Astrocyte of the cerebellum (primary cell): ENCODE measurements around the gene ALDH18A1.

Experiments used
- DNase-seq: peaks from one replicate; pipeline ENCODE4 v3.0.0-alpha.2; 2011; ENCODE audit warnings: low read depth
- H3K4me3 ChIP-seq: 2 replicates; pipeline ENCODE4 v1.5.1; 2011; ENCODE audit warnings: mild to moderate bottlenecking, low read depth, low read length, moderate library complexity
- CTCF ChIP-seq: IDR thresholded peaks from 2 replicates; pipeline ENCODE4 v1.5.1; 2012; ENCODE audit warnings: low read length, low read depth, moderate library complexity, mild to moderate bottlenecking; ENCODE audit errors: missing control alignments
- in situ Hi-C: cut with HindIII; loops from 2 replicates; pipeline ENCODE4 v1.10.0; 2017; ENCODE audit warnings: low sequenced_read_pairs

The ALDH18A1 gene

DNA sequence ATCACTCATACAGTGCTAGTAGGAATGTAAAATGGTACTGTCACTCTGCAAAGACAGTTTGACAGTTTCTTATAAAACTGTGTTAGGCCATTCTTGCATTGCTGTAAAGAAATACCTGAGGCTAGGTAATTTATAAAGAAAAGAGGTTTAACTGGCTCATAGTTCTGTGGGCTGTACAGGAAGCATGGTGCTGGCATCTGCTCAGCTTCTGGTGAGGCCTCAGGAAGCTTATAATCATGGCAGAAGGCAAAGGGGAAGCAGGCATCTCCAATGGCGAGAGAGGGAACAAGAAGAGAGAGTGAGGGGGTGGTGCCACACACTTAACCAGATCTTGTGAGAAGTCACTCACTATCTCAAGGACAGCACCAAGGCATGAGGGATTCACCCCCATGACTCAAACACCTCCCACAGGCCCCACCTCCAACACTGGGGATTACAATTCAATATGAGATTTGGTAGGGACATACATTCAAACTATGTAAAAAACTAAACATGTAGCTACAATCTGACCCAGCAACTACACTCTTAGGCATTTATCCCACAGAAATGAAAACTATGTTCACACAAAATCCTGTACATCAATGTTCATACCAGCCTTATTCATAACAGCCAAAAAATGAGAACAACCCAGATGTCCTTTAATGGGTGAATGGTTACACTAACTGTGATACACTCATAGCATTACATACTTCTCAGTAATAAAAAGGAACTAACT is 5.0 kb downstream of the ALDH18A1 start:
- TF ChIP-seq CTCF: no peak
- no peak for DNase-seq
- in situ Hi-C loops: no loop called here
- no peak overlapping the region for H3K4me3 ChIP-seq

DNA sequence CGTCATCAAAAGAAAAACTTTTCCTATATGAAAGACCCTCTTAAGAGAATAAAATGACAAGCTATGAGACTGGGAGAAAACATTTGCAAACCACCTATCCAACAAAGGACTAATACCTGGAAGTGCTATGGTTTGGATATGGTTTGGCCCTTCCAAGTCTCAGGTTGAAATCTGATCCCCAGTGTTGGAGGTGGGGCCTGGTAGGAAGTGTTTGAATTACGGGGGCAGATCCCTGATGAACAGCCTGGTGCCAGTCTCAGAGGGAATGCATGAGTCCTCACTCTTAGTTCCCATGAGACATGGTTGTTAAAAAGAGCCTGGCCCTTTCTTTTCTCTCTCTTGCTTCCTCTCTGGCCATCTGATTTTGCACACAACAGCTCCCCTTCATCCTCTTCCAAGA is 6.3 kb downstream of the ALDH18A1 start:
- TF ChIP-seq CTCF: no peak
- DNase-seq: no peak
- H3K4me3 ChIP-seq: no peak overlapping the region
- in situ Hi-C loops: no loop called here

DNA sequence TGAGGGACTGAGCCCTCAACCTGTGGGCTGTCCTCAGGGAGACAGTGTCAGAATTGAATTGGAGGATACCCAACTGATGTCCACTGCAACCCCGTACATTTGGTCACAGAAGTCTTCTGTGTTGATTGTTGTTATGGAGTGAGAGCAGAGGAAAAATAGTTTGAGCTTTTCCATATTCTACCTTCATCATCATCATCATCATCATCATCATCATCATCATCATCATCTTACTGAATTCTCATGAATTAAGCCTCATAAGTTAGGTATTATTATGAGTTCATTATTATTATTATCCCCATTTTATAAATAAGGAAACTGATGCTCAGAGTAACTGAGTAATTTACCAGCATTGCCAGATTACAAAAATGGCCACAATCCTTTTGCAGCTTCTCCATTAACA is 8.4 kb downstream of the ALDH18A1 start:
- in situ Hi-C loops: no loop called here
- DNase-seq: no peak
- no peak for TF ChIP-seq CTCF
- no peak overlapping the region for H3K4me3 ChIP-seq

DNA sequence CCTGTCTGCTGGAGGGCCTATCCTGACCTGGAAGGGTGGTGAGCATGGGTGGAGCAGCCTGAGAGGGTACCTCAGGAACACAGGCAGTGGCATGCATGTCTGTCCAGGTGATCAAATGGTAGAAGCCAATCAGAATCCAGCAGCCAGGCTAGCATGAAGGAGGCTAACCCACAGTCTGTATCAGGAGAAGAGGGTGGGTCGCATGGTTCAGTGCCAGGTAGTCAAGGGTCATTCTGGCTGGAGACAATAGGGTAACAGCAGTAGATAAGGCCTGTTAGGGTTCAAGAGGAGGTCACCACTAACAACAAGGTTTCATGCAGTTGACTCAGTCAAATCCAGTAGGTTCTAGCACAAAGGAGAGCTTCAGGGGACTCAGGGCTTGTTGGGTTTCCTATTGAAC is 10.4 kb downstream of the ALDH18A1 start:
- H3K4me3 ChIP-seq: no peak overlapping the region
- TF ChIP-seq CTCF: no peak
- in situ Hi-C loops: no loop called here
- DNase-seq: no peak

DNA sequence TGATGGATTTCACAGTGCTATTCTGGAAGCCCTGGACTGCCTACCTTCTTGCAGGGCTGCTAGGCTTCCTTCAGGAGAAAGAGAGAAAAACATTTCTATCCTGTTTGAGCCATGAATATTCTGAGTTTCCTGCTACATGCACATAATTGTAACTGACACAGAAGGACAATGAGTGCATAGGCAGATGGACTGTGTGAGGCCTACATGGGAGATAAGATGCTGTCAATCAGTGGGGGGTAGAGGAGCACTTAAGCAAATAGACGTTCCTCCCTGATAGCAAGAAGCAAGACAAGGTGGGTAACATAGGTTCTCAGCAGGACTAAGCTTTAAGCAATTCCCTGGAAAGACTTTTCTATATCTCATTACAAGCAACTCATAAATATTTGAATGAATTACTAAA is 11.6 kb downstream of the ALDH18A1 start:
- in situ Hi-C loops: no loop called here
- no peak for DNase-seq
- TF ChIP-seq CTCF: no peak
- no peak overlapping the region for H3K4me3 ChIP-seq

DNA sequence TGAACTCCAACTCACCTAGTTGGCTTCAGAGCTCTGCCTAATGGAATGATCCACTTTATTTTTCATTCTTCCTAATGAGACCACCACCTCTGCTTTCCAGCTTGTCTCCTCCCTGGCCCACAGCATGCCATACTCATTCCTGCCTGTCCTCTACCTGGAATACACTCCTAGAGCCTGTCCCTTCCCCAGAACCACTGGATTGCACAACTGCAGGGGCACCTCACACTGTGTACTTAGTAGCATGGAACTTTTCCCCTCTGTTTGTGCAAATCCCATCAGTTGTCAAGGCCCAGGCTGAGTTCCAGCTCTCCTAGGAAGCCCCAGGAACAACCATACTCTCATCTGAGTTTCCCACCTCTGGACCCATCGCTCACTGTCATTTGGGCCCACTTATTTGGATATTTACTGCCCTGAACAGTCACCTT is 15.6 kb downstream of the ALDH18A1 start:
- TF ChIP-seq CTCF: no peak
- DNase-seq: no peak
- in situ Hi-C loops: no loop called here

GRCh38 chr10:95637911-95638310 is 18.6 kb downstream of the ALDH18A1 start:
- H3K4me3 ChIP-seq: no peak overlapping the region
- in situ Hi-C loops: no loop called here
- no peak for TF ChIP-seq CTCF
- DNase-seq: no peak

More for the DNA sequence above, 15.6 kb downstream of the ALDH18A1 start:
- H3K4me3 ChIP-seq: no peak overlapping the region
